ENCODE data around the gene EPHB2. TPM values are rescaled to one million over a fixed set of nuclear protein-coding genes. Genes with fewer than 3 reads are reported as not detected.

Gene EPHB2
- polyA plus RNA-seq, 2 of the 4 experiments (the other 2 are of a cell fraction) = 13.0 to 35.3 TPM

GRCh38 chr1:22907528-22907927, 196.9 kb downstream of the EPHB2 start:
- Histone ChIP-seq H3K4me3 (no peak overlapping the region), H3K4me2 (no peak overlapping the region), H3K9me3 (no peaks in the 10 kb centered on the region), H3K4me1 (no peaks in the 10 kb centered on the region), H3K27ac (no peak overlapping the region)
- FAIRE-seq (no peak), DNase-seq (ENCODE audit: low read depth in 1 of 2, low spot score in 1 of 2) (no peak), ATAC-seq (no peak)
- WGBS (ENCODE audit: missing lambda C conversion rate) = 80% methylated on average over 3 of the region's 3 CpGs
- no peak for TF ChIP-seq HOXA7 (CRISPR knock-in tag; IDR thresholded peaks at IDR 0.05)
- no peak for TF ChIP-seq NFE2L2 (conservative IDR thresholded peaks at IDR 0.05; ENCODE audit: low read length)
- TF ChIP-seq BCL3 (IDR thresholded peaks at IDR 0.05) = no peak
- no peak for TF ChIP-seq ATOH8 (CRISPR knock-in tag; IDR thresholded peaks at IDR 0.05; ENCODE audit: low read depth)
- no peak for TF ChIP-seq NR3C1 (IDR thresholded peaks at IDR 0.05)
- ChIA-PET POLR2A (no interaction called here), CTCF (no interaction called here)

- H3K4me3 ChIP-seq = no peak overlapping the region
- DNase-seq (ENCODE audit: low read depth in 1 of 2, low spot score in 1 of 2) (no peak), FAIRE-seq (no peak), ATAC-seq (no peak)
- no peaks in the 10 kb centered on the region for H3K9me3 ChIP-seq
- WGBS (ENCODE audit: missing lambda C conversion rate) = 95% methylated on average over 9 of the region's 11 CpGs
- ChIA-PET POLR2A (no interaction called here), CTCF (interaction anchor here (1.0 to 1.7 kb wide), 3 partner anchors 55 to 266 kb away, joined by 3 to 4 read pairs (median 3); partner anchors contain the start of gene C1QC)
- H3K4me2 ChIP-seq = no peak overlapping the region
- H3K27ac ChIP-seq = no peak overlapping the region
- TF ChIP-seq MYC (IDR thresholded peaks at IDR 0.05; ENCODE audit: borderline replicate concordance, low read length) = no peak
- TF ChIP-seq BHLHE40 (IDR thresholded peaks at IDR 0.05; ENCODE audit: low read depth, low read length) = no peak
- no peak for TF ChIP-seq CHD2 (IDR thresholded peaks at IDR 0.05; ENCODE audit: low read length, partially characterized antibody)
- no peak for TF ChIP-seq JUN (IDR thresholded peaks at IDR 0.05)
- no peak for TF ChIP-seq KDM1A (IDR thresholded peaks at IDR 0.05; ENCODE audit: low read depth)
- no peak for TF ChIP-seq EHMT2 (IDR thresholded peaks at IDR 0.05; ENCODE audit: low read depth)
- no peak for TF ChIP-seq FOSB (CRISPR knock-in tag; IDR thresholded peaks at IDR 0.05)
- no peak for TF ChIP-seq HOXA7 (CRISPR knock-in tag; IDR thresholded peaks at IDR 0.05)
- TF ChIP-seq CBX2 (IDR thresholded peaks at IDR 0.05; ENCODE audit: borderline replicate concordance, low read depth) = no peak
- TF ChIP-seq POLR2AphosphoS2 (conservative IDR thresholded peaks at IDR 0.05; ENCODE audit: low read length) = no peak
- no peak for TF ChIP-seq CTCF (IDR thresholded peaks at IDR 0.05)
- TF ChIP-seq EHF (CRISPR knock-in tag; IDR thresholded peaks at IDR 0.05) = no peak
- TF ChIP-seq MAX (IDR thresholded peaks at IDR 0.05) = no peak
- no peaks in the 10 kb centered on the region for H3K4me1 ChIP-seq
These were observed 198.3 kb downstream of the EPHB2 start for GRCh38 chr1:22908880-22909426.

- Histone ChIP-seq H3K27ac (no peak overlapping the region), H3K9me3 (no peaks in the 10 kb centered on the region), H3K4me2 (no peak overlapping the region), H3K4me3 (no peak overlapping the region), H3K4me1 (no peaks in the 10 kb centered on the region)
- FAIRE-seq (no peak), ATAC-seq (no peak), DNase-seq (ENCODE audit: low read depth in 1 of 2, low spot score in 1 of 2) (no peak)
- CTCF ChIA-PET = no interaction called here
- 89% methylated on average over 7 of the region's 13 CpGs for WGBS (ENCODE audit: missing lambda C conversion rate)
- POLR2A ChIA-PET = no interaction called here
- TF ChIP-seq EP300 (IDR thresholded peaks at IDR 0.05) (no peak), RNF2 (IDR thresholded peaks at IDR 0.05; ENCODE audit: borderline replicate concordance, low read depth) (no peak), CHD4 (IDR thresholded peaks at IDR 0.05; ENCODE audit: borderline replicate concordance) (no peak), SREBF2 (IDR thresholded peaks at IDR 0.05) (no peak), HOXB5 (CRISPR knock-in tag; IDR thresholded peaks at IDR 0.05) (no peak), E2F6 (IDR thresholded peaks at IDR 0.05; ENCODE audit: borderline replicate concordance, low read depth) (no peak), BCL3 (IDR thresholded peaks at IDR 0.05) (no peak), CBX8 (IDR thresholded peaks at IDR 0.05) (no peak), NFE2L2 (conservative IDR thresholded peaks at IDR 0.05; ENCODE audit: low read length) (no peak), RARB (CRISPR knock-in tag; IDR thresholded peaks at IDR 0.05) (no peak), RCOR1 (IDR thresholded peaks at IDR 0.05; ENCODE audit: low read depth, low read length) (no peak), EHMT2 (IDR thresholded peaks at IDR 0.05; ENCODE audit: low read depth) (no peak), SMC3 (IDR thresholded peaks at IDR 0.05) (no peak), POLR2AphosphoS2 (conservative IDR thresholded peaks at IDR 0.05; ENCODE audit: low read length) (no peak), HEYL (CRISPR knock-in tag; IDR thresholded peaks at IDR 0.05) (no peak)
These were observed 199.6 kb downstream of the EPHB2 start for GRCh38 chr1:22910286-22910685.
